CD4-positive, alpha-beta T cell (primary cell): ENCODE measurements around the gene CCSER1. TPM values are rescaled to one million over a fixed set of nuclear protein-coding genes. Genes with fewer than 3 reads are reported as not detected.

Source experiments
- ATAC-seq: fragments of 200-7000 bp; cut with Tn5 transposase; one replicate; pipeline ENCODE4 v1.10.0; 2022; ENCODE audit warnings: mild to moderate bottlenecking; ENCODE audit not compliant: poor library complexity
- CTCF ChIA-PET: fragments of 350-600 bp; sonication (Branson Sonifier 250); formaldehyde crosslinking; loops from one replicate; lab custom pipeline; 2021; ENCODE audit warnings: antibody characterized with exemption, inconsistent platforms; lab: Charles Lee
- POLR2A ChIA-PET: fragments of 350-600 bp; sonication (Branson Sonifier 250); formaldehyde crosslinking; loops from one replicate; lab custom pipeline; 2021; ENCODE audit warnings: antibody characterized with exemption, inconsistent platforms; lab: Charles Lee
- DNase-seq, 14 experiments: peaks; one replicate each; pipeline ENCODE4 v3.0.0-alpha.2; 2013 to 2020; ENCODE audit warnings: mixed read lengths in 2 of 14
- H3K27ac ChIP-seq, 2 donors: one replicate each; pipeline versions ENCODE4 v1.5.1 to v1.7.0; 2013; ENCODE audit warnings: low read length in 2 of 2, low read depth in 1 of 2, mild to moderate bottlenecking in 1 of 2
- H3K27me3 ChIP-seq, 2 experiments: 1 replicate in 1 of 2; 2 replicates in 1 of 2; pipeline versions ENCODE4 v1.6.1 to v1.7.0; 2013; ENCODE audit warnings: low read length in 2 of 2, control low read depth in 1 of 2, mild to moderate bottlenecking in 1 of 2, moderate library complexity in 1 of 2; ENCODE audit not compliant: insufficient read depth in 2 of 2, control insufficient read depth in 1 of 2
- H3K36me3 ChIP-seq: one replicate; pipeline ENCODE4 v1.6.1; 2013; ENCODE audit warnings: low read length, control low read depth; ENCODE audit not compliant: insufficient read depth
- H3K4me1 ChIP-seq: one replicate; pipeline ENCODE4 v1.6.1; 2013; ENCODE audit warnings: low read length, control low read depth; ENCODE audit not compliant: insufficient read depth
- H3K4me3 ChIP-seq: one replicate; pipeline ENCODE4 v1.5.1; 2013; ENCODE audit warnings: mild to moderate bottlenecking, low read length, moderate library complexity
- H3K9me3 ChIP-seq, 2 experiments: 1 replicate in 1 of 2; 2 replicates in 1 of 2; pipeline versions ENCODE4 v1.6.1 to v1.7.0; 2013; ENCODE audit warnings: low read length in 2 of 2, mild to moderate bottlenecking in 2 of 2, control low read depth in 1 of 2, moderate library complexity in 1 of 2; ENCODE audit not compliant: control insufficient read depth in 1 of 2, insufficient read depth in 1 of 2
- H3K27ac Mint-ChIP-seq: one replicate; pipeline ENCODE4 v1.8.0; 2020; ENCODE audit warnings: mixed read lengths
- H3K27me3 Mint-ChIP-seq: one replicate; pipeline ENCODE4 v1.8.0; 2021; ENCODE audit warnings: mixed read lengths
- H3K36me3 Mint-ChIP-seq: one replicate; pipeline ENCODE4 v1.8.0; 2021; ENCODE audit warnings: low read depth, mixed read lengths
- H3K4me1 Mint-ChIP-seq: one replicate; pipeline ENCODE4 v1.8.0; 2021; ENCODE audit warnings: low read depth, mixed read lengths
- H3K4me3 Mint-ChIP-seq: one replicate; pipeline ENCODE4 v1.8.0; 2020; ENCODE audit warnings: mild to moderate bottlenecking, mixed read lengths
- H3K9me3 Mint-ChIP-seq: one replicate; pipeline ENCODE4 v1.8.0; 2020; ENCODE audit warnings: mixed read lengths
- intact Hi-C, 2 experiments: fragments of 100-400 bp; cut with DNase I in 1 of 2; cut with micrococcal nuclease in 1 of 2; formaldehyde crosslinking; loops; one replicate each; pipeline versions ENCODE4 v1.15.1 to v1.9.0; 2023 to 2025; cut with DNase I, micrococcal nuclease
- total RNA-seq, 174 experiments: library from RNA in 2 of 174; stranded (reverse) in 2 of 174; gene quantifications; one replicate each; pipeline ENCODE4 v1.2.3 and lab custom pipeline; 2021 to 2026
- TF ChIP-seq, protein P1 (sequence below): fragments of 200-600 bp; IDR thresholded peaks from one replicate; pipeline ENCODE4 v1.8.0; 2022; ENCODE audit warnings: antibody characterized with exemption, mild to moderate bottlenecking

CCSER1 gene
- total RNA-seq, 2 experiments from 2014 or later: 0.36 to 0.71 TPM

- TF ChIP-seq, protein P1, sequence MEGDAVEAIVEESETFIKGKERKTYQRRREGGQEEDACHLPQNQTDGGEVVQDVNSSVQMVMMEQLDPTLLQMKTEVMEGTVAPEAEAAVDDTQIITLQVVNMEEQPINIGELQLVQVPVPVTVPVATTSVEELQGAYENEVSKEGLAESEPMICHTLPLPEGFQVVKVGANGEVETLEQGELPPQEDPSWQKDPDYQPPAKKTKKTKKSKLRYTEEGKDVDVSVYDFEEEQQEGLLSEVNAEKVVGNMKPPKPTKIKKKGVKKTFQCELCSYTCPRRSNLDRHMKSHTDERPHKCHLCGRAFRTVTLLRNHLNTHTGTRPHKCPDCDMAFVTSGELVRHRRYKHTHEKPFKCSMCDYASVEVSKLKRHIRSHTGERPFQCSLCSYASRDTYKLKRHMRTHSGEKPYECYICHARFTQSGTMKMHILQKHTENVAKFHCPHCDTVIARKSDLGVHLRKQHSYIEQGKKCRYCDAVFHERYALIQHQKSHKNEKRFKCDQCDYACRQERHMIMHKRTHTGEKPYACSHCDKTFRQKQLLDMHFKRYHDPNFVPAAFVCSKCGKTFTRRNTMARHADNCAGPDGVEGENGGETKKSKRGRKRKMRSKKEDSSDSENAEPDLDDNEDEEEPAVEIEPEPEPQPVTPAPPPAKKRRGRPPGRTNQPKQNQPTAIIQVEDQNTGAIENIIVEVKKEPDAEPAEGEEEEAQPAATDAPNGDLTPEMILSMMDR: no peak
- H3K27ac Mint-ChIP-seq: no peak overlapping the region
Measured at GRCh38 chr4:90648791-90649190, 521.6 kb downstream of the CCSER1 start.

DNA sequence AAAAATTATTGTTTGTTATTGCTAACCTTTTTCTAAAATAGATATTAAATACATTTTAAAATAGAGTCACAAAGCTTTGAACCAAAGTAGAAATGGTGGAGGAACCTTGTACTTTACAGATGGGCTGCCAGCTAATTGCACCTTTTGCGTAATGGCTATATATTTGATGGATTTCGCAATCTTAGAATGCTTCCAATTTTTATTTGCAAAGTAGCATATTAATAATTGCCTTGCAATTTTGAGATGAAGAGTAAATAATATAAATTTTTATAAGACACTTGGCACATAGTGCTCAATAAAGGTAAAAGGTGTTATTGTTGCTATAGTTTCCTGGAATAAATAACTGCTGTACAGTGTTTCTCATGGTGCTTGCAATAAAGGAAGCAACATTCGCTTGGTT, 533.5 kb downstream of the CCSER1 start:
- H3K4me1 Mint-ChIP-seq: no peaks in the 10 kb centered on the region
- no peaks in the 10 kb centered on the region for H3K27me3 ChIP-seq
- H3K9me3 ChIP-seq: peaks cover 0 to 4% of the 10 kb centered on the region in 2 experiments
- TF ChIP-seq, protein P1: no peak
- DNase-seq: no peak
- H3K36me3 Mint-ChIP-seq: no peaks in the 10 kb centered on the region
- ATAC-seq: no peak
- no peaks in the 10 kb centered on the region for H3K36me3 ChIP-seq
- no peaks in the 10 kb centered on the region for H3K4me1 ChIP-seq
- no peak overlapping the region for H3K4me3 ChIP-seq
- peaks cover 2% of the 10 kb centered on the region for H3K9me3 Mint-ChIP-seq
- intact Hi-C loops: no loop called here
- H3K27ac Mint-ChIP-seq: no peak overlapping the region
- no peak overlapping the region for H3K4me3 Mint-ChIP-seq
- no peaks in the 10 kb centered on the region for H3K27me3 Mint-ChIP-seq
- H3K27ac ChIP-seq: no peak overlapping the region
- POLR2A ChIA-PET: no interaction called here
- CTCF ChIA-PET: no interaction called here

More at GRCh38 chr4:90648791-90649190, 521.6 kb downstream of the CCSER1 start:
- no peaks in the 10 kb centered on the region for H3K36me3 Mint-ChIP-seq
- H3K4me3 Mint-ChIP-seq: no peak overlapping the region
- H3K4me1 Mint-ChIP-seq: no peaks in the 10 kb centered on the region
- Histone ChIP-seq H3K36me3 (no peaks in the 10 kb centered on the region), H3K4me1 (no peaks in the 10 kb centered on the region), H3K27me3 (no peaks in the 10 kb centered on the region), H3K4me3 (no peak overlapping the region), H3K27ac (no peak overlapping the region), H3K9me3 (peaks cover 0 to 5% of the 10 kb centered on the region in 2 experiments)
- ATAC-seq: no peak
- CTCF ChIA-PET: no interaction called here
- H3K9me3 Mint-ChIP-seq: peaks cover 10% of the 10 kb centered on the region
- intact Hi-C loops: no loop called here
- no peak for DNase-seq
- no peaks in the 10 kb centered on the region for H3K27me3 Mint-ChIP-seq
- POLR2A ChIA-PET: no interaction called here

DNA sequence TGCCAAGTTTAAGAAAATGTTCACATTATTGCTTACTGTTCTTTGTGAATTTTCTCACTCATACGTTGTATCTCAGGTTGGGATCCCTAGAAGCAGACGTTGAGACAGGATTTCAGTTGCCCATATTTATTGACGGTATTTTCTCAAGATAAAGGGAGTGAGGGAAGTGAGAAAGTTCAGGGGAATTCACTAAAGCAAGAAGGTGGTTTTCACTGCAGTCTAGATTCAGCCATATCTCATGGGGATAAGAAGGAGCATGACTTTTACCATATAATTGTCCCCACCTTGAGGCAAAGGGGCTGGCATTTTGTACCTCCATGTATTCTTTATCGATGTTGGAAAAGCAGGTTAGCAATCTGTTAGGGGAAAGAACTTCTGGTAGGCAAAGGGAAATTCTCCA, 543.0 kb downstream of the CCSER1 start:
- H3K27ac Mint-ChIP-seq: no peak overlapping the region
- H3K27me3 Mint-ChIP-seq: no peaks in the 10 kb centered on the region
- no peaks in the 10 kb centered on the region for H3K36me3 Mint-ChIP-seq
- H3K36me3 ChIP-seq: no peaks in the 10 kb centered on the region
- H3K4me3 ChIP-seq: no peak overlapping the region
- DNase-seq: no peak
- no peak for ATAC-seq
- H3K9me3 ChIP-seq: no peaks in the 10 kb centered on the region
- ChIA-PET CTCF (no interaction called here), POLR2A (no interaction called here)
- no peak overlapping the region for H3K4me3 Mint-ChIP-seq
- no peaks in the 10 kb centered on the region for H3K27me3 ChIP-seq
- H3K4me1 Mint-ChIP-seq: no peaks in the 10 kb centered on the region
- peaks cover 9% of the 10 kb centered on the region for H3K9me3 Mint-ChIP-seq
- intact Hi-C loops: no loop called here
- H3K4me1 ChIP-seq: no peaks in the 10 kb centered on the region
- TF ChIP-seq, protein P1: no peak
- H3K27ac ChIP-seq: no peak overlapping the region
